ENCODE results near the gene KLF17. TPM values are rescaled to one million over a fixed set of nuclear protein-coding genes. Genes with fewer than 3 reads are reported as not detected.

The KLF17 gene
- not detected in 2 replicates for polyA plus RNA-seq (2014; cell fraction: cytosol; rRNA removed)
- not detected in 2 replicates for polyA plus RNA-seq (2014; cell fraction: nucleus; rRNA removed)

- DNase-seq (ENCODE audit: low spot score) = no peak
Observed at GRCh38 chr1:44118682-44119081, at the start of gene KLF17. TSS of gene KLF17 (plus strand) at chr1:44118821. CDS start at chr1:44118908, 87 bp downstream.

GRCh38 chr1:44071461-44071860 lies 47.2 kb upstream of the KLF17 start:
- DNase-seq (ENCODE audit: low spot score) = no peak

- no peak for DNase-seq (ENCODE audit: low spot score)
Observed at GRCh38 chr1:44072204-44072603, 46.4 kb upstream of the KLF17 start.

GRCh38 chr1:44072821-44073220 lies 45.8 kb upstream of the KLF17 start:
- no peak for DNase-seq (ENCODE audit: low spot score)

GRCh38 chr1:44073528-44073927 lies 45.1 kb upstream of the KLF17 start:
- no peak for DNase-seq (ENCODE audit: low spot score)

GRCh38 chr1:44074415-44074814 lies 44.2 kb upstream of the KLF17 start:
- DNase-seq (ENCODE audit: low spot score) = no peak

GRCh38 chr1:44076066-44076465 lies 42.6 kb upstream of the KLF17 start:
- no peak for DNase-seq (ENCODE audit: low spot score)

GRCh38 chr1:44077421-44077820 lies 41.2 kb upstream of the KLF17 start:
- DNase-seq (ENCODE audit: low spot score) = no peak

- no peak for DNase-seq (ENCODE audit: low spot score)
Observed at GRCh38 chr1:44078104-44078503, 40.5 kb upstream of the KLF17 start.

- DNase-seq (ENCODE audit: low spot score) = no peak
Observed at GRCh38 chr1:44079566-44079965, 39.1 kb upstream of the KLF17 start.

- no peak for DNase-seq (ENCODE audit: low spot score)
Observed at GRCh38 chr1:44084998-44085675, 33.5 kb upstream of the KLF17 start.

GRCh38 chr1:44086692-44087474 lies 31.7 kb upstream of the KLF17 start:
- DNase-seq (ENCODE audit: low spot score) = no peak

GRCh38 chr1:44089371-44090048 lies 29.1 kb upstream of the KLF17 start:
- no peak for DNase-seq (ENCODE audit: low spot score)

- no peak for DNase-seq (ENCODE audit: low spot score)
Observed at GRCh38 chr1:44090429-44091252, 28.0 kb upstream of the KLF17 start.

GRCh38 chr1:44094047-44094446 lies 24.6 kb upstream of the KLF17 start:
- DNase-seq (ENCODE audit: low spot score) = no peak

- no peak for DNase-seq (ENCODE audit: low spot score)
Observed at GRCh38 chr1:44100183-44100868, 18.3 kb upstream of the KLF17 start.

GRCh38 chr1:44101328-44101727 lies 17.3 kb upstream of the KLF17 start:
- no peak for DNase-seq (ENCODE audit: low spot score)

- DNase-seq (ENCODE audit: low spot score) = peak; percentile 10
Observed at GRCh38 chr1:44103270-44104131, 15.1 kb upstream of the KLF17 start.

- DNase-seq (ENCODE audit: low spot score) = no peak
Observed at GRCh38 chr1:44105810-44106209, 12.8 kb upstream of the KLF17 start.

- DNase-seq (ENCODE audit: low spot score) = no peak
Observed at GRCh38 chr1:44108241-44108640, 10.4 kb upstream of the KLF17 start.
